H9 (cell line): ENCODE results near the gene ARHGAP15. TPM values are rescaled to one million over a fixed set of nuclear protein-coding genes. Genes with fewer than 3 reads are reported as not detected.

Experiments
- DNase-seq: peaks from one replicate; pipeline ENCODE4 v3.0.0-alpha.2; 2017
- H2AFZ ChIP-seq: one replicate; pipeline ENCODE4 v1.6.1; 2013; ENCODE audit warnings: mild to moderate bottlenecking, low read length, control low read depth, moderate library complexity
- H2AK5ac ChIP-seq: 2 replicates; pipeline ENCODE4 v1.6.1; 2013; ENCODE audit warnings: low read length, control low read depth, mixed read lengths; ENCODE audit not compliant: insufficient read length
- H2BK120ac ChIP-seq: one replicate; pipeline ENCODE4 v1.6.1; 2013; ENCODE audit warnings: low read depth, mild to moderate bottlenecking, low read length, control low read depth, inconsistent platforms; ENCODE audit not compliant: poor library complexity, severe bottlenecking
- H2BK12ac ChIP-seq: 2 replicates; pipeline ENCODE4 v1.6.1; 2013; ENCODE audit warnings: low read length, control low read depth, mixed read lengths, low read depth; ENCODE audit not compliant: insufficient read length
- H2BK15ac ChIP-seq: 2 replicates; pipeline ENCODE4 v1.6.1; 2013; ENCODE audit warnings: low read depth, low read length, control low read depth
- H2BK20ac ChIP-seq: one replicate; pipeline ENCODE4 v1.6.1; 2013; ENCODE audit warnings: low read depth, mild to moderate bottlenecking, low read length, control low read depth, inconsistent platforms; ENCODE audit not compliant: poor library complexity, severe bottlenecking
- H2BK5ac ChIP-seq: 2 replicates; pipeline ENCODE4 v1.6.1; 2013; ENCODE audit warnings: low read length, control low read depth, mixed read lengths; ENCODE audit not compliant: insufficient read length
- H3K14ac ChIP-seq: 2 replicates; pipeline ENCODE4 v1.6.1; 2013; ENCODE audit warnings: low read length, control low read depth; ENCODE audit not compliant: insufficient read depth
- H3K18ac ChIP-seq: 2 replicates; pipeline ENCODE4 v1.6.1; 2013; ENCODE audit warnings: low read depth, mild to moderate bottlenecking, mixed read lengths, low read length, control low read depth; ENCODE audit not compliant: insufficient read length
- H3K23ac ChIP-seq: 2 replicates; pipeline ENCODE4 v1.6.1; 2013; ENCODE audit warnings: low read length, control low read depth, mixed read lengths, low read depth; ENCODE audit not compliant: insufficient read length
- H3K23me2 ChIP-seq: 2 replicates; pipeline ENCODE4 v1.6.1; 2013; ENCODE audit warnings: low read depth, mild to moderate bottlenecking, mixed read lengths, low read length, control low read depth; ENCODE audit not compliant: insufficient read length, poor library complexity, severe bottlenecking
- H3K27ac ChIP-seq: 2 replicates; pipeline ENCODE4 v1.5.1; 2013; ENCODE audit warnings: low read length, control low read depth, mixed read lengths, low read depth; ENCODE audit not compliant: insufficient read length
- H3K27me3 ChIP-seq: 2 replicates; pipeline ENCODE4 v1.6.1; 2013; ENCODE audit warnings: low read length, control low read depth, inconsistent platforms; ENCODE audit not compliant: insufficient read depth
- H3K4ac ChIP-seq: 2 replicates; pipeline ENCODE4 v1.6.1; 2013; ENCODE audit warnings: low read depth, mild to moderate bottlenecking, control low read depth, inconsistent platforms, low read length, moderate library complexity
- H3K4me1 ChIP-seq: 2 replicates; pipeline ENCODE4 v1.6.1; 2013; ENCODE audit warnings: low read length, control low read depth, inconsistent platforms; ENCODE audit not compliant: insufficient read depth
- H3K4me2 ChIP-seq: 2 replicates; pipeline ENCODE4 v1.6.1; 2013; ENCODE audit warnings: low read length, control low read depth, mixed read lengths; ENCODE audit not compliant: insufficient read length, insufficient read depth
- H3K56ac ChIP-seq: 2 replicates; pipeline ENCODE4 v1.6.1; 2013; ENCODE audit warnings: low read depth, mild to moderate bottlenecking, mixed read lengths, low read length, control low read depth; ENCODE audit not compliant: insufficient read length
- H3K79me1 ChIP-seq: 2 replicates; pipeline ENCODE4 v1.6.1; 2013; ENCODE audit warnings: low read depth, mild to moderate bottlenecking, moderate library complexity, low read length, control low read depth, inconsistent platforms; ENCODE audit not compliant: insufficient read depth, poor library complexity, severe bottlenecking
- H3K79me2 ChIP-seq: 2 replicates; pipeline ENCODE4 v1.6.1; 2013; ENCODE audit warnings: low read length, control low read depth, inconsistent platforms; ENCODE audit not compliant: insufficient read depth
- H3K9ac ChIP-seq: 2 replicates; pipeline ENCODE4 v1.6.1; 2013; ENCODE audit warnings: low read length, control low read depth, mixed read lengths; ENCODE audit not compliant: insufficient read length; ENCODE audit errors: extremely low read depth
- H3K9me3 ChIP-seq: one replicate; pipeline ENCODE4 v1.6.1; 2013; ENCODE audit warnings: low read depth, low read length, inconsistent platforms; ENCODE audit not compliant: control insufficient read depth
- H3T11ph ChIP-seq: one replicate; pipeline ENCODE4 v1.6.1; 2013; ENCODE audit warnings: mild to moderate bottlenecking, low read length, control low read depth, inconsistent platforms
- H4K20me1 ChIP-seq: one replicate; pipeline ENCODE4 v1.6.1; 2013; ENCODE audit not compliant: control insufficient read depth, insufficient read length, insufficient read depth
- H4K5ac ChIP-seq: 2 replicates; pipeline ENCODE4 v1.6.1; 2013; ENCODE audit warnings: low read depth, mild to moderate bottlenecking, mixed read lengths, low read length, control low read depth; ENCODE audit not compliant: insufficient read length
- H4K8ac ChIP-seq: replicated peaks from 2 replicates; pipeline ENCODE4 v1.6.1; 2013; ENCODE audit warnings: low read length, control low read depth, mixed read lengths, low read depth; ENCODE audit not compliant: insufficient read length
- H4K91ac ChIP-seq: 2 replicates; pipeline ENCODE4 v1.6.1; 2013; ENCODE audit warnings: low read depth, mild to moderate bottlenecking, moderate library complexity, mixed read lengths, low read length, control low read depth; ENCODE audit not compliant: insufficient read length
- H3K27ac Mint-ChIP-seq, 3 experiments: 2 replicates in 2 of 3; 3 replicates in 1 of 3; pipeline ENCODE4 v1.8.0; 2020 to 2021; ENCODE audit warnings: mixed read lengths in 3 of 3, mild to moderate bottlenecking in 1 of 3, moderate library complexity in 1 of 3
- H3K27me3 Mint-ChIP-seq: 2 replicates; pipeline ENCODE4 v1.8.0; 2021; ENCODE audit warnings: low read depth, mild to moderate bottlenecking, moderate library complexity, mixed read lengths
- H3K36me3 Mint-ChIP-seq, 3 experiments: 2 replicates in 2 of 3; 3 replicates in 1 of 3; pipeline ENCODE4 v1.8.0; 2020 to 2021; ENCODE audit warnings: low read depth in 3 of 3, mixed read lengths in 3 of 3; ENCODE audit not compliant: insufficient read depth in 1 of 3
- H3K4me1 Mint-ChIP-seq, 2 experiments: 2 replicates each; pipeline ENCODE4 v1.8.0; 2020; ENCODE audit warnings: mixed read lengths in 2 of 2
- H3K4me3 Mint-ChIP-seq, 2 experiments: 2 replicates in 1 of 2; 3 replicates in 1 of 2; pipeline ENCODE4 v1.8.0; 2020 to 2021; ENCODE audit warnings: mild to moderate bottlenecking in 2 of 2, mixed read lengths in 2 of 2, moderate library complexity in 1 of 2
- H3K9me3 Mint-ChIP-seq, 2 experiments: 2 replicates in 1 of 2; 3 replicates in 1 of 2; pipeline ENCODE4 v1.8.0; 2020; ENCODE audit warnings: mild to moderate bottlenecking in 2 of 2, mixed read lengths in 2 of 2, moderate library complexity in 1 of 2
- CTCF ChIP-seq: fragments of 200-600 bp; sonication (generic); conservative IDR thresholded peaks from 3 replicates; pipeline ENCODE4 v1.8.0; 2021; ENCODE audit warnings: antibody characterized with exemption, mild to moderate bottlenecking
- WGBS: extraction: QIAGEN DNeasy Blood & Tissue Kit; methylation state at CpG from one replicate; pipeline ENCODE4 v1.1.7; 2013; ENCODE audit warnings: missing lambda C conversion rate, low lambda C conversion rate, mixed read lengths; ENCODE audit not compliant: insufficient read length; ENCODE audit errors: extremely low coverage; 5-methylcytosine and 5-hydroxymethylcytosine counted together
- total RNA-seq: library from RNA; stranded (reverse); gene quantifications from 2 replicates; pipeline ENCODE4 v1.2.1, GENCODE V29; 2021

Gene ARHGAP15
- total RNA-seq, 1 experiment from 2014 or later: not detected

- H3K9me3 ChIP-seq: no peaks in the 10 kb centered on the region
- Mint-ChIP-seq H3K4me1 (peaks cover 39 to 48% of the 10 kb centered on the region in 2 experiments), H3K4me3 (no peak overlapping the region)
Measured at GRCh38 chr2:143686585-143687164, 557.5 kb downstream of the ARHGAP15 start.

More at GRCh38 chr2:143686585-143687164, 557.5 kb downstream of the ARHGAP15 start:
- H3K14ac ChIP-seq: no peak overlapping the region
- no peak overlapping the region for H4K91ac ChIP-seq
- no peaks in the 10 kb centered on the region for H3K23me2 ChIP-seq
- H3K27me3 ChIP-seq: no peaks in the 10 kb centered on the region
- Mint-ChIP-seq H3K27ac (no peak overlapping the region), H3K9me3 (no peaks in the 10 kb centered on the region), H3K27me3 (no peaks in the 10 kb centered on the region), H3K36me3 (no peaks in the 10 kb centered on the region)
- H2BK12ac ChIP-seq: no peak overlapping the region
- H4K8ac ChIP-seq: no peak overlapping the region
- H3K79me2 ChIP-seq: no peaks in the 10 kb centered on the region
- H3K56ac ChIP-seq: no peak overlapping the region
- no peak overlapping the region for H2AK5ac ChIP-seq
- H3T11ph ChIP-seq: no peak overlapping the region
- H3K18ac ChIP-seq: no peak overlapping the region
- no peak overlapping the region for H2AFZ ChIP-seq
- no peak for DNase-seq
- H3K4me2 ChIP-seq: no peak overlapping the region
- H2BK5ac ChIP-seq: no peak overlapping the region
- H3K79me1 ChIP-seq: no peaks in the 10 kb centered on the region
- H4K20me1 ChIP-seq: no peaks in the 10 kb centered on the region
- WGBS: no CpG with 5 or more reads among the region's 5 CpGs
- H3K23ac ChIP-seq: no peak overlapping the region
- H2BK20ac ChIP-seq: no peak overlapping the region
- no peak overlapping the region for H3K4ac ChIP-seq
- H2BK120ac ChIP-seq: no peak overlapping the region
- no peak overlapping the region for H4K5ac ChIP-seq
- H2BK15ac ChIP-seq: no peak overlapping the region
- peak; percentile 75 for TF ChIP-seq CTCF
- H3K27ac ChIP-seq: no peak overlapping the region
- H3K4me1 ChIP-seq: peaks cover 6% of the 10 kb centered on the region; the same call in 1 of the 2 replicates
- no peak overlapping the region for H3K9ac ChIP-seq
